IMR-90 (cell line): ENCODE measurements around the gene RGS13. TPM values are rescaled to one million over a fixed set of nuclear protein-coding genes. Genes with fewer than 3 reads are reported as not detected.

Source experiments
- ATAC-seq: fragments of 200-7000 bp; cut with Tn5 transposase; 2 replicates; pipeline ENCODE4 v1.9.1; 2020; ENCODE audit warnings: low read depth, mild to moderate bottlenecking, moderate library complexity
- BruUV-seq: library from RNA; stranded (reverse); fragments of 400-500 nt; replicated peaks from 2 replicates; lab custom pipeline; 2021; lab: Mats Ljungman, UMichigan
- CTCF ChIA-PET: fragments of 300-600 bp; formaldehyde crosslinking; extraction: SDS; loops from one replicate; lab custom pipeline; 2021; ENCODE audit warnings: antibody characterized with exemption; lab: Yijun Ruan, JAX
- POLR2A ChIA-PET: fragments of 300-600 bp; sonication (Branson Sonifier 250); formaldehyde crosslinking; loops from one replicate; lab custom pipeline; 2022; ENCODE audit warnings: antibody characterized with exemption; ENCODE audit not compliant: unreplicated experiment; lab: Charles Lee
- DNase-seq: peaks from one replicate; pipeline ENCODE4 v3.0.0; 2013
- H2AFZ ChIP-seq: replicated peaks from 2 replicates; pipeline ENCODE3; 2013; ENCODE audit warnings: low read length, mild to moderate bottlenecking; ENCODE audit not compliant: poor library complexity
- H2AK5ac ChIP-seq: 2 replicates; pipeline ENCODE4 v1.6.1; 2013; ENCODE audit warnings: low read depth, low read length, inconsistent platforms
- H2AK9ac ChIP-seq: replicated peaks from 2 replicates; pipeline ENCODE3; 2013; ENCODE audit warnings: mild to moderate bottlenecking, low read depth, low read length, moderate library complexity; ENCODE audit not compliant: poor library complexity
- H2BK120ac ChIP-seq: 2 replicates; pipeline ENCODE4 v1.6.1; 2013; ENCODE audit warnings: low read depth, low read length, inconsistent platforms
- H2BK15ac ChIP-seq: 3 replicates; pipeline ENCODE4 v1.6.1; 2013; ENCODE audit warnings: low read depth, low read length, inconsistent platforms
- H2BK20ac ChIP-seq: 2 replicates; pipeline ENCODE4 v1.6.1; 2013; ENCODE audit warnings: low read depth, mild to moderate bottlenecking, inconsistent platforms, low read length, moderate library complexity
- H2BK5ac ChIP-seq: 2 replicates; pipeline ENCODE4 v1.6.1; 2013; ENCODE audit warnings: mild to moderate bottlenecking, low read depth, low read length, inconsistent platforms; ENCODE audit not compliant: poor library complexity, severe bottlenecking
- H3K14ac ChIP-seq: replicated peaks from 2 replicates; pipeline ENCODE4 v1.6.1; 2013; ENCODE audit warnings: low read depth, low read length, inconsistent platforms
- H3K18ac ChIP-seq: 2 replicates; pipeline ENCODE4 v1.6.1; 2013; ENCODE audit warnings: low read depth, low read length, control low read depth
- H3K23ac ChIP-seq: 2 replicates; pipeline ENCODE4 v1.6.1; 2013; ENCODE audit warnings: low read depth, low read length, inconsistent platforms
- H3K27ac ChIP-seq: 2 replicates; pipeline ENCODE4 v1.5.1; 2013; ENCODE audit warnings: mild to moderate bottlenecking, control low read depth, low read length; ENCODE audit not compliant: insufficient read depth
- H3K27me3 ChIP-seq: 2 replicates; pipeline ENCODE4 v1.6.1; 2013; ENCODE audit warnings: low read length; ENCODE audit not compliant: control insufficient read depth, insufficient read depth
- H3K36me3 ChIP-seq: 2 replicates; pipeline ENCODE4 v1.6.1; 2013; ENCODE audit warnings: low read length, mixed read lengths; ENCODE audit not compliant: control insufficient read depth, insufficient read depth
- H3K4ac ChIP-seq: 2 replicates; pipeline ENCODE4 v1.6.1; 2013; ENCODE audit warnings: low read depth, low read length, inconsistent platforms
- H3K4me1 ChIP-seq: 2 replicates; pipeline ENCODE4 v1.6.1; 2013; ENCODE audit warnings: low read length, mixed read lengths; ENCODE audit not compliant: control insufficient read depth, insufficient read depth
- H3K4me2 ChIP-seq: 2 replicates; pipeline ENCODE4 v1.6.1; 2013; ENCODE audit warnings: low read depth, mild to moderate bottlenecking, control low read depth, low read length, moderate library complexity
- H3K4me3 ChIP-seq: 2 replicates; pipeline ENCODE4 v1.5.1; 2013; ENCODE audit warnings: low read depth, mild to moderate bottlenecking, control low read depth, low read length, moderate library complexity; ENCODE audit not compliant: insufficient read depth
- H3K56ac ChIP-seq: 2 replicates; pipeline ENCODE4 v1.6.1; 2013; ENCODE audit warnings: low read length, inconsistent platforms; ENCODE audit not compliant: insufficient read depth; ENCODE audit errors: extremely low read depth
- H3K79me1 ChIP-seq, 2 experiments: 2 replicates each; pipeline ENCODE4 v1.6.1; 2013; ENCODE audit warnings: low read length in 2 of 2, inconsistent platforms in 1 of 2, low read depth in 1 of 2
- H3K9ac ChIP-seq: 2 replicates; pipeline ENCODE4 v1.6.1; 2013; ENCODE audit warnings: low read depth, low read length, control low read depth
- H3K9me1 ChIP-seq: 2 replicates; pipeline ENCODE4 v1.6.1; 2013; ENCODE audit warnings: low read length, inconsistent platforms; ENCODE audit not compliant: insufficient read depth
- H3K9me3 ChIP-seq: 2 replicates; pipeline ENCODE4 v1.6.1; 2013; ENCODE audit warnings: low read length; ENCODE audit not compliant: control insufficient read depth, insufficient read depth
- H4K20me1 ChIP-seq: 2 replicates; pipeline ENCODE4 v1.6.1; 2013; ENCODE audit warnings: low read length, inconsistent platforms; ENCODE audit not compliant: insufficient read depth
- H4K5ac ChIP-seq: 2 replicates; pipeline ENCODE4 v1.6.1; 2013; ENCODE audit warnings: mild to moderate bottlenecking, low read depth, low read length, control low read depth
- H4K8ac ChIP-seq, 2 experiments: 2 replicates each; pipeline ENCODE4 v1.6.1; 2013; ENCODE audit warnings: low read depth in 2 of 2, low read length in 2 of 2, control low read depth in 1 of 2, inconsistent platforms in 1 of 2
- H4K91ac ChIP-seq: 2 replicates; pipeline ENCODE4 v1.6.1; 2013; ENCODE audit warnings: low read depth, low read length, inconsistent platforms; ENCODE audit not compliant: insufficient read depth
- BHLHE40 ChIP-seq: fragments of 150-350 bp; IDR thresholded peaks from 2 replicates; pipeline ENCODE4 v1.6.1; 2016; ENCODE audit warnings: mild to moderate bottlenecking, low read depth, low read length
- ELK1 ChIP-seq: fragments of 150-350 bp; IDR thresholded peaks from 2 replicates; pipeline ENCODE4 v1.6.1; 2016; ENCODE audit warnings: low read depth, mild to moderate bottlenecking, low read length, moderate library complexity, borderline replicate concordance
- MXI1 ChIP-seq: IDR thresholded peaks from 2 replicates; pipeline ENCODE4 v1.6.1; 2012; ENCODE audit warnings: low read depth, mild to moderate bottlenecking, low read length, moderate library complexity, borderline replicate concordance
- USF2 ChIP-seq: fragments of 150-350 bp; IDR thresholded peaks from 2 replicates; pipeline ENCODE4 v1.6.1; 2017; ENCODE audit warnings: mild to moderate bottlenecking, antibody characterized with exemption, low read length, low read depth
- WGBS, 2 experiments: methylation state at CpG; one replicate each; pipeline versions ENCODE4 v1.1.5 to v1.1.7; 2013; ENCODE audit warnings: missing lambda C conversion rate in 2 of 2; ENCODE audit not compliant: insufficient read length in 1 of 2; ENCODE audit errors: extremely low coverage in 2 of 2; 5-methylcytosine and 5-hydroxymethylcytosine counted together
- dilution Hi-C: fragments of 300-500 bp; cut with HindIII; formaldehyde crosslinking; loops from one replicate; pipeline ENCODE4 v1.14.3; 2018; ENCODE audit warnings: low sequenced_read_pairs; ENCODE audit not compliant: unreplicated experiment
- in situ Hi-C: fragments of 300-500 bp; cut with MboI; formaldehyde crosslinking; loops from 3 replicates; pipeline ENCODE4 v1.14.3; 2019; ENCODE audit warnings: low sequenced_read_pairs, inconsistent platforms, mixed read lengths
- intact Hi-C: fragments of 100-400 bp; cut with micrococcal nuclease; formaldehyde crosslinking; loops from 2 replicates; pipeline ENCODE4 v1.10.0; 2022
- polyA plus RNA-seq, 3 experiments: library from polyadenylated mRNA; depleted of rRNA; stranded (reverse); fragments of >200 nt; gene quantifications; 2 replicates each; pipeline ENCODE4 v1.2.3, GENCODE V29; 2012; ENCODE audit warnings: low replicate concordance in 1 of 3
- total RNA-seq: library from RNA; depleted of rRNA; stranded (reverse); fragments of >200 nt; gene quantifications from 2 replicates; pipeline ENCODE4 v1.2.3, GENCODE V29; 2012

Gene RGS13
- total and polyA plus RNA-seq, 2 of the 4 experiments (the other 2 are of a cell fraction) = not detected

- Histone ChIP-seq H2BK15ac (peak overlapping the region; percentile 62; the same call in 2 of the 3 replicates), H4K8ac (peak overlapping the region in 1 of 2 experiments; percentile 28; a peak in 1 of 4 replicates), H3K9me3 (no peaks in the 10 kb centered on the region), H3K4me3 (no peak overlapping the region), H2AFZ (no peak overlapping the region), H4K91ac (peak overlapping the region; percentile 60; the same call in 1 of the 2 replicates), H2AK9ac (no peak overlapping the region), H2BK120ac (peak overlapping the region; percentile 83), H3K9ac (no peak overlapping the region), H3K14ac (peak overlapping the region; percentile 45; the same call in 1 of the 2 replicates), H4K20me1 (no peaks in the 10 kb centered on the region), H3K4ac (peak overlapping the region; percentile 34; the same call in 1 of the 2 replicates), H3K79me1 (no peaks in the 10 kb centered on the region), H3K27me3 (no peaks in the 10 kb centered on the region), H3K56ac (no peak overlapping the region), H3K9me1 (peaks cover 4% of the 10 kb centered on the region; the same call in 1 of the 2 replicates), H3K36me3 (no peaks in the 10 kb centered on the region), H3K27ac (no peak overlapping the region), H3K18ac (peak overlapping the region; percentile 82; the same call in 1 of the 2 replicates), H2BK20ac (peak overlapping the region; percentile 77), H2BK5ac (no peak overlapping the region), H2AK5ac (peak overlapping the region; percentile 74), H3K23ac (0 out of 2 replicates have a peak overlapping the region, but pooled peaks have one; percentile 8), H3K4me2 (no peak overlapping the region), H3K4me1 (peaks cover 8% of the 10 kb centered on the region), H4K5ac (peak overlapping the region; percentile 42; the same call in 1 of the 2 replicates)
- intact Hi-C loops (loop anchor here (5.0 kb wide), 2 partner anchors 216 to 314 kb away; no protein-coding TSS in a partner anchor), dilution Hi-C loops (no loop called here), in situ Hi-C loops (no loop called here)
- ChIA-PET CTCF (no interaction called here), POLR2A (no interaction called here)
- no CpG with 5 or more reads among the region's 5 CpGs for WGBS, 2 experiments
- ATAC-seq (no peak), DNase-seq (no peak)
- no TSS peak for BruUV-seq
- TF ChIP-seq BHLHE40 (no peak), MXI1 (no peak), USF2 (no peak), ELK1 (no peak)
These were observed 67.6 kb downstream of the RGS13 start for GRCh38 chr1:192703283-192704206.
